ENCODE measurements around the gene COQ4.
"Not testable (repeated sequence)": the region's sequence is repeated elsewhere in the genome, so short reads cannot be mapped to it uniquely, and the experiment has no call there.

COQ4 gene

GRCh38 chr9:128325629-128326028 lies 3.0 kb downstream of the COQ4 start:
- Histone ChIP-seq H3K27me3 (no peaks in the 10 kb centered on the region), H3K4me3 (ENCODE audit: low read depth, low read length) (no peak overlapping the region), H3K4me1 (no peaks in the 10 kb centered on the region), H3K36me3 (peaks cover 23% of the 10 kb centered on the region), H3K9me3 (no peaks in the 10 kb centered on the region)
- DNase-seq: no peak
- TF ChIP-seq, protein P1, sequence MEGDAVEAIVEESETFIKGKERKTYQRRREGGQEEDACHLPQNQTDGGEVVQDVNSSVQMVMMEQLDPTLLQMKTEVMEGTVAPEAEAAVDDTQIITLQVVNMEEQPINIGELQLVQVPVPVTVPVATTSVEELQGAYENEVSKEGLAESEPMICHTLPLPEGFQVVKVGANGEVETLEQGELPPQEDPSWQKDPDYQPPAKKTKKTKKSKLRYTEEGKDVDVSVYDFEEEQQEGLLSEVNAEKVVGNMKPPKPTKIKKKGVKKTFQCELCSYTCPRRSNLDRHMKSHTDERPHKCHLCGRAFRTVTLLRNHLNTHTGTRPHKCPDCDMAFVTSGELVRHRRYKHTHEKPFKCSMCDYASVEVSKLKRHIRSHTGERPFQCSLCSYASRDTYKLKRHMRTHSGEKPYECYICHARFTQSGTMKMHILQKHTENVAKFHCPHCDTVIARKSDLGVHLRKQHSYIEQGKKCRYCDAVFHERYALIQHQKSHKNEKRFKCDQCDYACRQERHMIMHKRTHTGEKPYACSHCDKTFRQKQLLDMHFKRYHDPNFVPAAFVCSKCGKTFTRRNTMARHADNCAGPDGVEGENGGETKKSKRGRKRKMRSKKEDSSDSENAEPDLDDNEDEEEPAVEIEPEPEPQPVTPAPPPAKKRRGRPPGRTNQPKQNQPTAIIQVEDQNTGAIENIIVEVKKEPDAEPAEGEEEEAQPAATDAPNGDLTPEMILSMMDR (IDR thresholded peaks at IDR 0.05; ENCODE audit: low read depth, low read length): no peak

GRCh38 chr9:128333451-128333869 lies 10.8 kb downstream of the COQ4 start:
- H3K4me1 ChIP-seq: no peaks in the 10 kb centered on the region
- no peaks in the 10 kb centered on the region for H3K9me3 ChIP-seq
- TF ChIP-seq, protein P1 (IDR thresholded peaks at IDR 0.05; ENCODE audit: low read depth, low read length): no peak
- H3K27me3 ChIP-seq: no peaks in the 10 kb centered on the region
- H3K36me3 ChIP-seq: peaks cover 4% of the 10 kb centered on the region
- no peak for DNase-seq
- no peak overlapping the region for H3K4me3 ChIP-seq (ENCODE audit: low read depth, low read length)

DNA sequence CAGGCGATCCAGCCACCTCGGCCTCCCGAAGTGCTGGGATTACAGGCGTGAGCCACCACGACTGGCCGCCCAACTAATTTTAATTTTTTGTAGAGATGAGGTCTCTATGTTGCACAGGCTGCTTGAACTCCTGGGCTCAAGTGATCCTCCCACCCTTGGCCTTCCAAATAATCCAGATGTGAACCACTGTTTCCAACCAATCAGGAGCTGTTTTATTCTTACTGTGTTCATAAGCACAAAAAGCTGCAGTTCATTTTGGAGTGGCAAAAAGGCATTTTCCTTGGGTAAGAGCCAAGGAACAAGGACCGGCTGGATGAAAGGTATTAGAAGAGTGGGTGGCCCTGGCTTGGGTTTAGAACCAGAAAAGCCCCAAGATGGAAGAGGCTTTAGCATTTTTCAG lies 12.5 kb downstream of the COQ4 start:
- no peak overlapping the region for H3K4me3 ChIP-seq (ENCODE audit: low read depth, low read length)
- H3K9me3 ChIP-seq: no peaks in the 10 kb centered on the region
- H3K4me1 ChIP-seq: no peaks in the 10 kb centered on the region
- TF ChIP-seq, protein P1 (IDR thresholded peaks at IDR 0.05; ENCODE audit: low read depth, low read length): no peak
- DNase-seq: no peak
- no peaks in the 10 kb centered on the region for H3K27me3 ChIP-seq
- peaks cover 4% of the 10 kb centered on the region for H3K36me3 ChIP-seq

DNA sequence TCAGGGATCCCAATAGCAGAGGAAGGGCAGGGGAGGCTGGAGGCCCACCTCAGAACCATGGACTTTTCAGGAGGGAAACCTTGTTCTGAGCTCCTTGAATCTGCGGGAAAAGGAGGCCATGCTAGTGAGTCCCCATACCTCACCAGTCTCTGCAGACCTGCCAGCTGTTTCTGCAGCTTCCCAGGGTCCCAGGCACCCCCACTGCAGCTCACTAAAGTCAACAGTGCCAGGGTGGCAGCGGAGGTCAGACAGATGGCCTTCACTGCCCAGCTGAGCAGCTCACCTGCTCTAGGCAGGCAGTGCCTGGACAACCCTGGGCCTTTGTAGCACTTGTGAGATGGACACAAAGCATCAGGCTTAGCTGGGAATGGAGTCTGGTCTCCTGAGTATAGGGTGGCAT lies 13.3 kb downstream of the COQ4 start:
- no peaks in the 10 kb centered on the region for H3K27me3 ChIP-seq
- no peak overlapping the region for H3K4me3 ChIP-seq (ENCODE audit: low read depth, low read length)
- TF ChIP-seq, protein P1 (IDR thresholded peaks at IDR 0.05; ENCODE audit: low read depth, low read length): no peak
- no peak for DNase-seq
- H3K9me3 ChIP-seq: no peaks in the 10 kb centered on the region
- H3K4me1 ChIP-seq: no peaks in the 10 kb centered on the region
- peaks cover 4% of the 10 kb centered on the region for H3K36me3 ChIP-seq

DNA sequence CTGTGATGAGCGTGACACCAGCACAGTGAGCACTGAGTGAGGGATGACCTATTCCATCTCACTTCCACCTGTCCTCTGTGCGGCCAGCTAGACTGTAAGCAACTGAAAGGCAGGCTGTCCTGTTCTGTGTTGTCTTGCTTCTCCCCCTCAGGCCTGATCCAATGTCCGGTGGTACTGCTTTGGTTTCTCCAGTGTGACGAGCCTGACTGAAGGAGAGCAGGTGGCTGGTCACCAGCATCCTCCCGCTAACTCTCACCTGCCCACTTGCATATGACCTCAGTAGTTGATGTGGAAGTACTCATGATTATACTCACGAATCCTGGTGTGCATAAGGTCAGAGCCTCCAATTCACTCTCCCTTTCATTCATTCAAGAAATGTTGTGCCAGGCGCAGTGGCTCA lies 15.3 kb downstream of the COQ4 start:
- H3K36me3 ChIP-seq: peaks cover 7% of the 10 kb centered on the region
- DNase-seq: no peak
- no peaks in the 10 kb centered on the region for H3K27me3 ChIP-seq
- no peaks in the 10 kb centered on the region; the same call in 1 of the 2 replicates for H3K4me1 ChIP-seq
- TF ChIP-seq, protein P1 (IDR thresholded peaks at IDR 0.05; ENCODE audit: low read depth, low read length): no peak
- no peaks in the 10 kb centered on the region for H3K9me3 ChIP-seq
- H3K4me3 ChIP-seq (ENCODE audit: low read depth, low read length): no peak overlapping the region

GRCh38 chr9:128338852-128339614 lies 16.4 kb downstream of the COQ4 start:
- H3K4me1 ChIP-seq; H3K27me3 ChIP-seq; H3K4me3 ChIP-seq (ENCODE audit: low read depth, low read length); H3K9me3 ChIP-seq; DNase-seq: not testable (repeated sequence)
- H3K36me3 ChIP-seq: peaks cover 13% of the 10 kb centered on the region

Data from BE2C (cell line).